GM12891 (cell line): ENCODE data around the gene SH2D3A. TPM values are rescaled to one million over a fixed set of nuclear protein-coding genes. Genes with fewer than 3 reads are reported as not detected.
A peak's percentile ranks its signal among the peaks of the same experiment; 100 is the strongest.

Experiments used
- DNase-seq: peaks from one replicate; pipeline ENCODE4 v3.0.0; 2011; ENCODE audit warnings: low spot score; ENCODE audit not compliant: insufficient read length
- FAIRE-seq: peaks from 2 replicates; lab custom pipeline; 2011; peaks lifted over from hg19 to GRCh38; lab: Jason Lieb, UNC
- PAX5 ChIP-seq: IDR thresholded peaks from 2 replicates; pipeline ENCODE4 v1.6.1; 2011; ENCODE audit warnings: low read length, moderate library complexity, mild to moderate bottlenecking; ENCODE audit not compliant: insufficient read depth, severe bottlenecking
- POLR2A ChIP-seq: IDR thresholded peaks from 2 replicates; pipeline ENCODE4 v1.6.1; 2011; ENCODE audit warnings: low read depth, low read length, control low read depth
- POLR2AphosphoS5 ChIP-seq: IDR thresholded peaks from 2 replicates; pipeline ENCODE4 v1.6.1; 2011; ENCODE audit warnings: low read depth, low read length, control low read depth
- POU2F2 ChIP-seq: IDR thresholded peaks from 2 replicates; pipeline ENCODE4 v1.6.1; 2011; ENCODE audit warnings: low read depth, mild to moderate bottlenecking, control low read depth, low read length, moderate library complexity
- SPI1 ChIP-seq: IDR thresholded peaks from 2 replicates; pipeline ENCODE4 v1.6.1; 2011; ENCODE audit warnings: low read depth, low read length, control low read depth
- TAF1 ChIP-seq: IDR thresholded peaks from 2 replicates; pipeline ENCODE4 v1.6.1; 2011; ENCODE audit warnings: low read depth, low read length, control low read depth
- polyA plus RNA-seq: library from polyadenylated mRNA; unstranded; fragments of >200 nt; gene quantifications from one replicate; pipeline ENCODE4 v1.2.1, GENCODE V29; 2012; ENCODE audit warnings: low read depth, missing spikeins, inconsistent platforms; ENCODE audit not compliant: missing spikeins

The SH2D3A gene
- polyA plus RNA-seq: 6.5 TPM

- FAIRE-seq (peak; percentile 98), DNase-seq (peak; percentile 82)
These were observed at the start of gene SH2D3A for GRCh38 chr19:6767357-6768235. Gene SH2D3A, minus strand, starts transcription at chr19:6767435. Its CDS starts 3,687 bp downstream, at chr19:6763748.

GRCh38 chr19:6813659-6814058, 46.4 kb upstream of the SH2D3A start:
- DNase-seq (no peak), FAIRE-seq (no peak)
- TF ChIP-seq SPI1 (no peak), PAX5 (no peak), POLR2AphosphoS5 (no peak), POU2F2 (no peak), POLR2A (no peak), TAF1 (no peak)

More at GRCh38 chr19:6767357-6768235, at the start of gene SH2D3A:
- no peak for TF ChIP-seq POLR2A
- TF ChIP-seq TAF1: no peak

GRCh38 chr19:6812612-6813011, 45.4 kb upstream of the SH2D3A start:
- DNase-seq (no peak), FAIRE-seq (no peak)
- TF ChIP-seq POLR2AphosphoS5 (no peak), TAF1 (no peak), SPI1 (no peak), PAX5 (no peak), POLR2A (no peak), POU2F2 (no peak)

- TF ChIP-seq TAF1 (no peak), POLR2A (no peak), POLR2AphosphoS5 (no peak), POU2F2 (no peak)
- FAIRE-seq (peak; percentile 85), DNase-seq (no peak)
These were observed 44.7 kb upstream of the SH2D3A start for GRCh38 chr19:6811906-6812305.

GRCh38 chr19:6811378-6811777, 44.1 kb upstream of the SH2D3A start:
- FAIRE-seq (no peak), DNase-seq (no peak)
- TF ChIP-seq TAF1 (no peak), SPI1 (no peak)

GRCh38 chr19:6809262-6809661, 42.0 kb upstream of the SH2D3A start:
- TF ChIP-seq POU2F2: no peak
- no peak for TF ChIP-seq PAX5
- TF ChIP-seq SPI1: no peak
- no peak for TF ChIP-seq TAF1
- no peak for TF ChIP-seq POLR2A
- TF ChIP-seq POLR2AphosphoS5: no peak
- FAIRE-seq: no peak
- no peak for DNase-seq

GRCh38 chr19:6808494-6808893, 41.3 kb upstream of the SH2D3A start:
- FAIRE-seq (no peak), DNase-seq (no peak)

GRCh38 chr19:6807291-6807690, 40.1 kb upstream of the SH2D3A start:
- DNase-seq: no peak
- TF ChIP-seq TAF1: no peak
- no peak for TF ChIP-seq POLR2A
- no peak for TF ChIP-seq PAX5
- no peak for TF ChIP-seq POU2F2
- TF ChIP-seq POLR2AphosphoS5: no peak
- no peak for TF ChIP-seq SPI1
- FAIRE-seq: no peak

More at GRCh38 chr19:6808494-6808893, 41.3 kb upstream of the SH2D3A start:
- no peak for TF ChIP-seq SPI1
- no peak for TF ChIP-seq POLR2AphosphoS5
- TF ChIP-seq PAX5: no peak
- no peak for TF ChIP-seq TAF1
- no peak for TF ChIP-seq POLR2A
- no peak for TF ChIP-seq POU2F2

- TF ChIP-seq POLR2A (no peak), TAF1 (no peak), POU2F2 (no peak), SPI1 (no peak), POLR2AphosphoS5 (no peak), PAX5 (no peak)
- peak; percentile 13 for FAIRE-seq
- no peak for DNase-seq
These were observed 39.3 kb upstream of the SH2D3A start for GRCh38 chr19:6806488-6806887.

- DNase-seq: no peak
- TF ChIP-seq PAX5: no peak
- peak; percentile 47 for TF ChIP-seq SPI1
- TF ChIP-seq TAF1: no peak; the same call in 1 of the 2 replicates
- peak; percentile 90 for TF ChIP-seq POU2F2
- TF ChIP-seq POLR2A: peak; percentile 73
- TF ChIP-seq POLR2AphosphoS5: 0 out of 2 replicates have a peak, but pooled peaks have one; percentile 27
- FAIRE-seq: no peak
These were observed 35.8 kb upstream of the SH2D3A start for GRCh38 chr19:6803036-6803404.
